Mesothelial cell of epicardium (in vitro differentiated cells): Measurements from ENCODE around the gene PRH1. TPM values are rescaled to one million over a fixed set of nuclear protein-coding genes. Genes with fewer than 3 reads are reported as not detected.

ENCODE experiments used
- DNase-seq, 2 experiments: peaks; one replicate each; pipeline ENCODE4 v3.0.0; 2021; ENCODE audit warnings: low spot score in 2 of 2; ENCODE audit not compliant: unreplicated experiment in 2 of 2
- H3K27ac Mint-ChIP-seq: 2 replicates; pipeline ENCODE4 v1.8.0; 2021; ENCODE audit warnings: mixed read lengths
- H3K27me3 Mint-ChIP-seq: 2 replicates; pipeline ENCODE4 v1.8.0; 2021; ENCODE audit warnings: low read depth, mixed read lengths
- H3K36me3 Mint-ChIP-seq: 2 replicates; pipeline ENCODE4 v1.8.0; 2021; ENCODE audit warnings: mixed read lengths
- H3K4me1 Mint-ChIP-seq: 2 replicates; pipeline ENCODE4 v1.8.0; 2021; ENCODE audit warnings: mixed read lengths
- H3K4me3 Mint-ChIP-seq: 2 replicates; pipeline ENCODE4 v1.8.0; 2021; ENCODE audit warnings: mild to moderate bottlenecking, moderate library complexity, mixed read lengths
- H3K9me3 Mint-ChIP-seq: 2 replicates; pipeline ENCODE4 v1.8.0; 2021; ENCODE audit warnings: mixed read lengths
- CTCF ChIP-seq: fragments of 200-600 bp; sonication (generic); IDR thresholded peaks from one replicate; pipeline ENCODE4 v1.5.0; 2021; ENCODE audit warnings: antibody characterized with exemption; ENCODE audit not compliant: unreplicated experiment
- total RNA-seq: library from RNA; stranded (reverse); gene quantifications from 3 replicates; pipeline ENCODE4 v1.2.1, GENCODE V29; 2021

The PRH1 gene
- 30.3 to 44.9 TPM (median 32.6 TPM) in 3 replicates for total RNA-seq

GRCh38 chr12:10884086-10884725, at the start of gene PRH1:
Gene PRH1 (minus strand): TSS chr12:10884255. CDS start chr12:10884217, 38 bp downstream.
- no peaks in the 10 kb centered on the region for H3K4me1 Mint-ChIP-seq
- no peaks in the 10 kb centered on the region for H3K9me3 Mint-ChIP-seq
- H3K27me3 Mint-ChIP-seq = no peaks in the 10 kb centered on the region
- TF ChIP-seq CTCF = no peak
- no peak within 1 kb of the TSS for H3K27ac Mint-ChIP-seq
- H3K36me3 Mint-ChIP-seq = peaks cover 23% of the 10 kb centered on the region
- no peak within 1 kb of the TSS for H3K4me3 Mint-ChIP-seq
- no peak for DNase-seq

GRCh38 chr12:10928746-10929286, 44.8 kb upstream of the PRH1 start, which contains the start of gene PRH2:
Gene PRH2 (plus strand): TSS chr12:10929236. CDS start chr12:10929274, 38 bp downstream.
- no peak for DNase-seq
- H3K27me3 Mint-ChIP-seq = no peaks in the 10 kb centered on the region
- no peak for TF ChIP-seq CTCF
- peaks cover 3% of the 10 kb centered on the region for H3K36me3 Mint-ChIP-seq
- H3K9me3 Mint-ChIP-seq = peaks cover 6% of the 10 kb centered on the region
- H3K27ac Mint-ChIP-seq = no peak within 1 kb of the TSS
- no peaks in the 10 kb centered on the region for H3K4me1 Mint-ChIP-seq
- no peak within 1 kb of the TSS for H3K4me3 Mint-ChIP-seq

- no peak for TF ChIP-seq CTCF
- Mint-ChIP-seq H3K4me1 (no peaks in the 10 kb centered on the region), H3K27me3 (no peaks in the 10 kb centered on the region), H3K27ac (no peak overlapping the region), H3K4me3 (no peak overlapping the region), H3K36me3 (peaks cover 3% of the 10 kb centered on the region), H3K9me3 (peaks cover 6% of the 10 kb centered on the region)
- DNase-seq = no peak
These were observed 42.2 kb upstream of the PRH1 start for GRCh38 chr12:10926269-10926668.

GRCh38 chr12:10919809-10920208, 35.8 kb upstream of the PRH1 start:
- no peak for DNase-seq
- no peak overlapping the region for H3K4me3 Mint-ChIP-seq
- TF ChIP-seq CTCF = no peak
- H3K9me3 Mint-ChIP-seq = peaks cover 2% of the 10 kb centered on the region
- H3K27ac Mint-ChIP-seq = no peak overlapping the region
- H3K4me1 Mint-ChIP-seq = no peaks in the 10 kb centered on the region
- peaks cover 7% of the 10 kb centered on the region for H3K36me3 Mint-ChIP-seq
- no peaks in the 10 kb centered on the region for H3K27me3 Mint-ChIP-seq

- TF ChIP-seq CTCF = no peak
- peaks cover 16% of the 10 kb centered on the region for H3K36me3 Mint-ChIP-seq
- no peaks in the 10 kb centered on the region for H3K27me3 Mint-ChIP-seq
These were observed 26.3 kb upstream of the PRH1 start for GRCh38 chr12:10910380-10910779.

More at GRCh38 chr12:10910380-10910779, 26.3 kb upstream of the PRH1 start:
- peaks cover 14% of the 10 kb centered on the region for H3K9me3 Mint-ChIP-seq
- no peak overlapping the region for H3K27ac Mint-ChIP-seq
- H3K4me1 Mint-ChIP-seq = no peaks in the 10 kb centered on the region
- no peak overlapping the region for H3K4me3 Mint-ChIP-seq
- no peak for DNase-seq
